GM21528 (cell line): ENCODE data around the gene SRRT.

Experiments used
- ATAC-seq: cut with Tn5 transposase; IDR thresholded peaks from one replicate; pipeline ENCODE4 v1.9.1; 2021; ENCODE audit warnings: mild to moderate bottlenecking, moderate library complexity; ENCODE audit not compliant: unreplicated experiment, low FRiP score

Gene SRRT

GRCh38 chr7:100874577-100875355, at the start of gene SRRT:
SRRT (plus strand) TSS chr7:100875103; CDS start chr7:100875591, 488 bp downstream.
- ATAC-seq = peak; percentile 83

GRCh38 chr7:100825215-100825671, 49.7 kb upstream of the SRRT start:
- no peak for ATAC-seq

- ATAC-seq = no peak
Observed at GRCh38 chr7:100825751-100826513, 49.0 kb upstream of the SRRT start.

- no peak for ATAC-seq
Observed at GRCh38 chr7:100826514-100827329, 48.2 kb upstream of the SRRT start.

GRCh38 chr7:100827330-100828226, 47.3 kb upstream of the SRRT start, which contains the start of gene EPHB4:
EPHB4 (minus strand) TSS chr7:100827523; CDS start chr7:100827030, 493 bp downstream.
- ATAC-seq = no peak

- ATAC-seq = no peak
Observed at GRCh38 chr7:100829150-100829716, 45.7 kb upstream of the SRRT start.

- ATAC-seq = no peak
Observed at GRCh38 chr7:100830396-100830795, 44.5 kb upstream of the SRRT start.

- no peak for ATAC-seq
Observed at GRCh38 chr7:100832281-100832633, 42.6 kb upstream of the SRRT start.

- ATAC-seq = no peak
Observed at GRCh38 chr7:100835903-100836811, 38.7 kb upstream of the SRRT start.

GRCh38 chr7:100836812-100837098, 38.1 kb upstream of the SRRT start:
- ATAC-seq = no peak

- no peak for ATAC-seq
Observed at GRCh38 chr7:100837099-100837836, 37.6 kb upstream of the SRRT start.

GRCh38 chr7:100839361-100839760, 35.5 kb upstream of the SRRT start:
- ATAC-seq = no peak

- no peak for ATAC-seq
Observed at GRCh38 chr7:100840470-100841100, 34.3 kb upstream of the SRRT start.

- no peak for ATAC-seq
Observed at GRCh38 chr7:100847360-100847759, 27.5 kb upstream of the SRRT start.

GRCh38 chr7:100852048-100852872, 22.6 kb upstream of the SRRT start, which contains the start of gene SLC12A9:
SLC12A9 (plus strand) TSS chr7:100852713; CDS start chr7:100854198, 1,485 bp downstream.
- peak; percentile 82 for ATAC-seq

- no peak for ATAC-seq
Observed at GRCh38 chr7:100854146-100854895, 20.6 kb upstream of the SRRT start.
